Spleen (tissue), 7 donors: ENCODE results near the gene MID1.

ENCODE experiments used
- CTCF ChIP-seq, 11 experiments: fragments of 200-600 bp in 7 of 11; fragments of 450-650 bp in 4 of 11; sonication (generic) in 4 of 11; IDR thresholded peaks in 8 of 11; conservative IDR thresholded peaks in 3 of 11; 1 replicate in 7 of 11; 2 replicates in 4 of 11; pipeline versions ENCODE4 v1.4.0 to v1.8.0; 2016 to 2021; ENCODE audit warnings: antibody characterized with exemption in 11 of 11, inconsistent platforms in 4 of 11, mild to moderate bottlenecking in 1 of 11
- POLR2AphosphoS5 ChIP-seq, 3 donors: sonication (generic); formaldehyde crosslinking; IDR thresholded peaks; one replicate each; pipeline ENCODE4 v1.5.1; 2017; ENCODE audit warnings: antibody characterized with exemption in 3 of 3
- donor health status: DM: no; HTN: no; CAD: no; lungs with moderate emphysema.
- donor health status: DM: no; HTN: no; CAD: no.
- donor health status: DM: no; HTN: no; CAD: no.

- TF ChIP-seq POLR2AphosphoS5 (IDR thresholded peaks at IDR 0.05), result no peak
- TF ChIP-seq CTCF (IDR thresholded peaks at IDR 0.05 in 8 of 11, conservative IDR thresholded peaks at IDR 0.05 in 3 of 11), result no peak
Measured at GRCh38 chrX:10526451-10526850, 93.9 kb downstream of the MID1 start.
